IMR-90 (cell line): ENCODE data around the gene SLC23A3. TPM values are rescaled to one million over a fixed set of nuclear protein-coding genes. Genes with fewer than 3 reads are reported as not detected.
A peak's percentile ranks its signal among the peaks of the same experiment; 100 is the strongest.

Source experiments
- ATAC-seq: fragments of 200-7000 bp; cut with Tn5 transposase; 2 replicates; pipeline ENCODE4 v1.9.1; 2020; ENCODE audit warnings: low read depth, mild to moderate bottlenecking, moderate library complexity
- BruUV-seq: library from RNA; stranded (reverse); fragments of 400-500 nt; replicated peaks from 2 replicates; lab custom pipeline; 2021; lab: Mats Ljungman, UMichigan
- CTCF ChIA-PET: fragments of 300-600 bp; formaldehyde crosslinking; extraction: SDS; loops from one replicate; lab custom pipeline; 2021; ENCODE audit warnings: antibody characterized with exemption; lab: Yijun Ruan, JAX
- POLR2A ChIA-PET: fragments of 300-600 bp; sonication (Branson Sonifier 250); formaldehyde crosslinking; loops from one replicate; lab custom pipeline; 2022; ENCODE audit warnings: antibody characterized with exemption; ENCODE audit not compliant: unreplicated experiment; lab: Charles Lee
- DNase-seq: peaks from one replicate; pipeline ENCODE4 v3.0.0; 2013
- H2AFZ ChIP-seq: replicated peaks from 2 replicates; pipeline ENCODE3; 2013; ENCODE audit warnings: low read length, mild to moderate bottlenecking; ENCODE audit not compliant: poor library complexity
- H2AK5ac ChIP-seq: 2 replicates; pipeline ENCODE4 v1.6.1; 2013; ENCODE audit warnings: low read depth, low read length, inconsistent platforms
- H2AK9ac ChIP-seq: replicated peaks from 2 replicates; pipeline ENCODE3; 2013; ENCODE audit warnings: mild to moderate bottlenecking, low read depth, low read length, moderate library complexity; ENCODE audit not compliant: poor library complexity
- H2BK120ac ChIP-seq: 2 replicates; pipeline ENCODE4 v1.6.1; 2013; ENCODE audit warnings: low read depth, low read length, inconsistent platforms
- H2BK15ac ChIP-seq: 3 replicates; pipeline ENCODE4 v1.6.1; 2013; ENCODE audit warnings: low read depth, low read length, inconsistent platforms
- H2BK20ac ChIP-seq: 2 replicates; pipeline ENCODE4 v1.6.1; 2013; ENCODE audit warnings: low read depth, mild to moderate bottlenecking, inconsistent platforms, low read length, moderate library complexity
- H2BK5ac ChIP-seq: 2 replicates; pipeline ENCODE4 v1.6.1; 2013; ENCODE audit warnings: mild to moderate bottlenecking, low read depth, low read length, inconsistent platforms; ENCODE audit not compliant: poor library complexity, severe bottlenecking
- H3K14ac ChIP-seq: replicated peaks from 2 replicates; pipeline ENCODE4 v1.6.1; 2013; ENCODE audit warnings: low read depth, low read length, inconsistent platforms
- H3K18ac ChIP-seq: 2 replicates; pipeline ENCODE4 v1.6.1; 2013; ENCODE audit warnings: low read depth, low read length, control low read depth
- H3K23ac ChIP-seq: 2 replicates; pipeline ENCODE4 v1.6.1; 2013; ENCODE audit warnings: low read depth, low read length, inconsistent platforms
- H3K27ac ChIP-seq: 2 replicates; pipeline ENCODE4 v1.5.1; 2013; ENCODE audit warnings: mild to moderate bottlenecking, control low read depth, low read length; ENCODE audit not compliant: insufficient read depth
- H3K27me3 ChIP-seq: 2 replicates; pipeline ENCODE4 v1.6.1; 2013; ENCODE audit warnings: low read length; ENCODE audit not compliant: control insufficient read depth, insufficient read depth
- H3K36me3 ChIP-seq: 2 replicates; pipeline ENCODE4 v1.6.1; 2013; ENCODE audit warnings: low read length, mixed read lengths; ENCODE audit not compliant: control insufficient read depth, insufficient read depth
- H3K4ac ChIP-seq: 2 replicates; pipeline ENCODE4 v1.6.1; 2013; ENCODE audit warnings: low read depth, low read length, inconsistent platforms
- H3K4me1 ChIP-seq: 2 replicates; pipeline ENCODE4 v1.6.1; 2013; ENCODE audit warnings: low read length, mixed read lengths; ENCODE audit not compliant: control insufficient read depth, insufficient read depth
- H3K4me2 ChIP-seq: 2 replicates; pipeline ENCODE4 v1.6.1; 2013; ENCODE audit warnings: low read depth, mild to moderate bottlenecking, control low read depth, low read length, moderate library complexity
- H3K4me3 ChIP-seq: 2 replicates; pipeline ENCODE4 v1.5.1; 2013; ENCODE audit warnings: low read depth, mild to moderate bottlenecking, control low read depth, low read length, moderate library complexity; ENCODE audit not compliant: insufficient read depth
- H3K56ac ChIP-seq: 2 replicates; pipeline ENCODE4 v1.6.1; 2013; ENCODE audit warnings: low read length, inconsistent platforms; ENCODE audit not compliant: insufficient read depth; ENCODE audit errors: extremely low read depth
- H3K79me1 ChIP-seq, 2 experiments: 2 replicates each; pipeline ENCODE4 v1.6.1; 2013; ENCODE audit warnings: low read length in 2 of 2, inconsistent platforms in 1 of 2, low read depth in 1 of 2
- H3K9ac ChIP-seq: 2 replicates; pipeline ENCODE4 v1.6.1; 2013; ENCODE audit warnings: low read depth, low read length, control low read depth
- H3K9me1 ChIP-seq: 2 replicates; pipeline ENCODE4 v1.6.1; 2013; ENCODE audit warnings: low read length, inconsistent platforms; ENCODE audit not compliant: insufficient read depth
- H3K9me3 ChIP-seq: 2 replicates; pipeline ENCODE4 v1.6.1; 2013; ENCODE audit warnings: low read length; ENCODE audit not compliant: control insufficient read depth, insufficient read depth
- H4K20me1 ChIP-seq: 2 replicates; pipeline ENCODE4 v1.6.1; 2013; ENCODE audit warnings: low read length, inconsistent platforms; ENCODE audit not compliant: insufficient read depth
- H4K5ac ChIP-seq: 2 replicates; pipeline ENCODE4 v1.6.1; 2013; ENCODE audit warnings: mild to moderate bottlenecking, low read depth, low read length, control low read depth
- H4K8ac ChIP-seq, 2 experiments: 2 replicates each; pipeline ENCODE4 v1.6.1; 2013; ENCODE audit warnings: low read depth in 2 of 2, low read length in 2 of 2, control low read depth in 1 of 2, inconsistent platforms in 1 of 2
- H4K91ac ChIP-seq: 2 replicates; pipeline ENCODE4 v1.6.1; 2013; ENCODE audit warnings: low read depth, low read length, inconsistent platforms; ENCODE audit not compliant: insufficient read depth
- BHLHE40 ChIP-seq: fragments of 150-350 bp; IDR thresholded peaks from 2 replicates; pipeline ENCODE4 v1.6.1; 2016; ENCODE audit warnings: mild to moderate bottlenecking, low read depth, low read length
- CEBPB ChIP-seq: IDR thresholded peaks from 2 replicates; pipeline ENCODE4 v1.6.1; 2012; ENCODE audit warnings: low read depth, low read length, improper control_type of control experiment
- CHD1 ChIP-seq: IDR thresholded peaks from 2 replicates; pipeline ENCODE4 v1.6.1; 2012; ENCODE audit warnings: low read depth, low read length, improper control_type of control experiment
- FOS ChIP-seq: fragments of 150-350 bp; IDR thresholded peaks from 2 replicates; pipeline ENCODE4 v1.6.1; 2016; ENCODE audit warnings: low read depth, low read length
- MAFK ChIP-seq: IDR thresholded peaks from 2 replicates; pipeline ENCODE4 v1.6.1; 2012; ENCODE audit warnings: low read depth, low read length, improper control_type of control experiment
- MAZ ChIP-seq: IDR thresholded peaks from 2 replicates; pipeline ENCODE4 v1.6.1; 2012; ENCODE audit warnings: low read depth, mild to moderate bottlenecking, low read length, improper control_type of control experiment, moderate library complexity, borderline replicate concordance
- MXI1 ChIP-seq: IDR thresholded peaks from 2 replicates; pipeline ENCODE4 v1.6.1; 2012; ENCODE audit warnings: low read depth, mild to moderate bottlenecking, low read length, moderate library complexity, borderline replicate concordance
- NFE2L2 ChIP-seq: fragments of 150-350 bp; IDR thresholded peaks from 2 replicates; pipeline ENCODE4 v1.6.1; 2016; ENCODE audit warnings: low read depth, mild to moderate bottlenecking, low read length
- POLR2A ChIP-seq: IDR thresholded peaks from 2 replicates; pipeline ENCODE4 v1.6.1; 2012; ENCODE audit warnings: mild to moderate bottlenecking, low read depth, low read length
- RAD21 ChIP-seq: IDR thresholded peaks from 2 replicates; pipeline ENCODE4 v1.6.1; 2012; ENCODE audit warnings: low read length, improper control_type of control experiment
- RCOR1 ChIP-seq: IDR thresholded peaks from 2 replicates; pipeline ENCODE4 v1.6.1; 2012; ENCODE audit warnings: mild to moderate bottlenecking, low read length, improper control_type of control experiment; ENCODE audit not compliant: insufficient replicate concordance
- RFX5 ChIP-seq: IDR thresholded peaks from 2 replicates; pipeline ENCODE4 v1.8.0; 2012; ENCODE audit warnings: low read depth, mild to moderate bottlenecking, low read length, moderate library complexity
- SMC3 ChIP-seq: fragments of 150-350 bp; IDR thresholded peaks from 2 replicates; pipeline ENCODE4 v1.6.1; 2016; ENCODE audit warnings: low read depth, mild to moderate bottlenecking, antibody characterized with exemption, low read length, moderate library complexity
- WGBS, 2 experiments: methylation state at CpG; one replicate each; pipeline versions ENCODE4 v1.1.5 to v1.1.7; 2013; ENCODE audit warnings: missing lambda C conversion rate in 2 of 2; ENCODE audit not compliant: insufficient read length in 1 of 2; ENCODE audit errors: extremely low coverage in 2 of 2; 5-methylcytosine and 5-hydroxymethylcytosine counted together
- dilution Hi-C: fragments of 300-500 bp; cut with HindIII; formaldehyde crosslinking; loops from one replicate; pipeline ENCODE4 v1.14.3; 2018; ENCODE audit warnings: low sequenced_read_pairs; ENCODE audit not compliant: unreplicated experiment
- in situ Hi-C: fragments of 300-500 bp; cut with MboI; formaldehyde crosslinking; loops from 3 replicates; pipeline ENCODE4 v1.14.3; 2019; ENCODE audit warnings: low sequenced_read_pairs, inconsistent platforms, mixed read lengths
- intact Hi-C: fragments of 100-400 bp; cut with micrococcal nuclease; formaldehyde crosslinking; loops from 2 replicates; pipeline ENCODE4 v1.10.0; 2022
- polyA plus RNA-seq, 3 experiments: library from polyadenylated mRNA; depleted of rRNA; stranded (reverse); fragments of >200 nt; gene quantifications; 2 replicates each; pipeline ENCODE4 v1.2.3, GENCODE V29; 2012; ENCODE audit warnings: low replicate concordance in 1 of 3
- total RNA-seq: library from RNA; depleted of rRNA; stranded (reverse); fragments of >200 nt; gene quantifications from 2 replicates; pipeline ENCODE4 v1.2.3, GENCODE V29; 2012
- TF ChIP-seq, protein P1 (sequence below): fragments of 150-350 bp; IDR thresholded peaks from 2 replicates; pipeline ENCODE4 v1.6.1; 2017; ENCODE audit warnings: mild to moderate bottlenecking, antibody characterized with exemption, low read length, low read depth
- TF ChIP-seq, protein P2 (sequence below): conservative IDR thresholded peaks from 2 replicates; pipeline ENCODE4 v1.5.1; 2012; ENCODE audit warnings: mild to moderate bottlenecking, low read depth, low read length, improper control_type of control experiment
- TF ChIP-seq, protein P3 (sequence below): fragments of 150-350 bp; IDR thresholded peaks from 2 replicates; pipeline ENCODE4 v1.6.1; 2016; ENCODE audit warnings: low read depth, mild to moderate bottlenecking, low read length, moderate library complexity, borderline replicate concordance

SLC23A3 gene
- total and polyA plus RNA-seq, 2 of the 4 experiments (the other 2 are of a cell fraction) = 0.18 to 0.65 TPM

DNA sequence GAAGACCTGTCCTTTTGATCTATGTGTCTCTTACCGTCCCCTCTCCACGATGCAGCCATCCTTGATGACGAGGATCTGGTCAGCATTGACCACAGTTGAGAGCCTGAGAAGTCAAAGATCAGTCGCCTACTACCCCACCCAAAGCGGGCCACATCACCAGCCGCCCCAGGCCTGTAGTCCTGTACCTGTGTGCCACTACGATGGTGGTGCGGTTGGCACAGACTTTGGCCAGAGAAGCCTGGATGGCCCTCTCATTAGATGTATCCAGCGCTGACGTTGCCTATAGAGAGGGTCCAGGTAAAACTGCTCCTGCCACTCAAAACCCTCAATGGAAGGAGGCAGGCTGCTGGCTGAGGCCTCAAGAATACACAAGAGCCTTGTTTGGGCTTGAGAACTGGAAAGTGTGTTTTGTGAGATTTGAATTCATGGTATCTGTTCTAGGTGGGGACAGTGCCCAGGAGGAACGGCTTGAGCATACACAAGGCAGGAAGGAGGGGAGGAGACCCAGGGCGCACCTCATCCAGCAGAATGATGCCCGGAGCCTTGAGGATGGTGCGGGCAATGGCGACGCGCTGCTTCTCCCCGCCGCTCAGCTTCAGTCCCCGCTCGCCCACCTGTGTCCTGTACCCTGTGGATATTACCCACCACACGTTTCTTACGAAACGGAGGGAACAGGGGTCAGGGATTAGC lies 40.5 kb upstream of the SLC23A3 start:
- no peak overlapping the region for H3K4me2 ChIP-seq
- dilution Hi-C loops (no loop called here), intact Hi-C loops (no loop called here), in situ Hi-C loops (no loop called here)
- H3K4me1 ChIP-seq = peaks cover 16% of the 10 kb centered on the region
- ATAC-seq (no peak), DNase-seq (no peak)
- H2AK9ac ChIP-seq = peak overlapping the region; percentile 47
- H2AFZ ChIP-seq = no peak overlapping the region
- peaks cover 13% of the 10 kb centered on the region for H4K20me1 ChIP-seq
- no peak overlapping the region for H2BK120ac ChIP-seq
- H3K27ac ChIP-seq = no peak overlapping the region
- H3K9ac ChIP-seq = no peak overlapping the region
- no peak overlapping the region for H3K23ac ChIP-seq
- H3K9me1 ChIP-seq = peaks cover 8% of the 10 kb centered on the region; the same call in 1 of the 2 replicates
- WGBS, 2 experiments = 100% methylated on average over 6 of the region's 24 CpGs; no CpG with 5 or more reads in 1 of the 2 experiments
- no peak overlapping the region for H4K91ac ChIP-seq
- H3K36me3 ChIP-seq = peaks cover 54% of the 10 kb centered on the region
- TF ChIP-seq BHLHE40 = no peak
- no peak for TF ChIP-seq CHD1
- TF ChIP-seq RAD21 = no peak
- TF ChIP-seq MAFK = no peak
- no peak for TF ChIP-seq POLR2A
- TF ChIP-seq RFX5 = no peak
- no peak for TF ChIP-seq CEBPB
- no peak for TF ChIP-seq SMC3
- no peak for TF ChIP-seq MXI1
- TF ChIP-seq, protein P1, sequence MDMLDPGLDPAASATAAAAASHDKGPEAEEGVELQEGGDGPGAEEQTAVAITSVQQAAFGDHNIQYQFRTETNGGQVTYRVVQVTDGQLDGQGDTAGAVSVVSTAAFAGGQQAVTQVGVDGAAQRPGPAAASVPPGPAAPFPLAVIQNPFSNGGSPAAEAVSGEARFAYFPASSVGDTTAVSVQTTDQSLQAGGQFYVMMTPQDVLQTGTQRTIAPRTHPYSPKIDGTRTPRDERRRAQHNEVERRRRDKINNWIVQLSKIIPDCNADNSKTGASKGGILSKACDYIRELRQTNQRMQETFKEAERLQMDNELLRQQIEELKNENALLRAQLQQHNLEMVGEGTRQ = no peak
- no peak for TF ChIP-seq RCOR1
- TF ChIP-seq NFE2L2 = no peak
- TF ChIP-seq, protein P2, sequence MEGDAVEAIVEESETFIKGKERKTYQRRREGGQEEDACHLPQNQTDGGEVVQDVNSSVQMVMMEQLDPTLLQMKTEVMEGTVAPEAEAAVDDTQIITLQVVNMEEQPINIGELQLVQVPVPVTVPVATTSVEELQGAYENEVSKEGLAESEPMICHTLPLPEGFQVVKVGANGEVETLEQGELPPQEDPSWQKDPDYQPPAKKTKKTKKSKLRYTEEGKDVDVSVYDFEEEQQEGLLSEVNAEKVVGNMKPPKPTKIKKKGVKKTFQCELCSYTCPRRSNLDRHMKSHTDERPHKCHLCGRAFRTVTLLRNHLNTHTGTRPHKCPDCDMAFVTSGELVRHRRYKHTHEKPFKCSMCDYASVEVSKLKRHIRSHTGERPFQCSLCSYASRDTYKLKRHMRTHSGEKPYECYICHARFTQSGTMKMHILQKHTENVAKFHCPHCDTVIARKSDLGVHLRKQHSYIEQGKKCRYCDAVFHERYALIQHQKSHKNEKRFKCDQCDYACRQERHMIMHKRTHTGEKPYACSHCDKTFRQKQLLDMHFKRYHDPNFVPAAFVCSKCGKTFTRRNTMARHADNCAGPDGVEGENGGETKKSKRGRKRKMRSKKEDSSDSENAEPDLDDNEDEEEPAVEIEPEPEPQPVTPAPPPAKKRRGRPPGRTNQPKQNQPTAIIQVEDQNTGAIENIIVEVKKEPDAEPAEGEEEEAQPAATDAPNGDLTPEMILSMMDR = no peak
- TF ChIP-seq, protein P3, sequence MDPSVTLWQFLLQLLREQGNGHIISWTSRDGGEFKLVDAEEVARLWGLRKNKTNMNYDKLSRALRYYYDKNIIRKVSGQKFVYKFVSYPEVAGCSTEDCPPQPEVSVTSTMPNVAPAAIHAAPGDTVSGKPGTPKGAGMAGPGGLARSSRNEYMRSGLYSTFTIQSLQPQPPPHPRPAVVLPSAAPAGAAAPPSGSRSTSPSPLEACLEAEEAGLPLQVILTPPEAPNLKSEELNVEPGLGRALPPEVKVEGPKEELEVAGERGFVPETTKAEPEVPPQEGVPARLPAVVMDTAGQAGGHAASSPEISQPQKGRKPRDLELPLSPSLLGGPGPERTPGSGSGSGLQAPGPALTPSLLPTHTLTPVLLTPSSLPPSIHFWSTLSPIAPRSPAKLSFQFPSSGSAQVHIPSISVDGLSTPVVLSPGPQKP = no peak
- no peak for TF ChIP-seq MAZ
- TF ChIP-seq FOS = no peak
- no peaks in the 10 kb centered on the region for H3K27me3 ChIP-seq
- H2AK5ac ChIP-seq = no peak overlapping the region
- POLR2A ChIA-PET = no interaction called here
- no peak overlapping the region for H4K5ac ChIP-seq
- no peak overlapping the region for H3K56ac ChIP-seq
- H2BK5ac ChIP-seq = no peak overlapping the region
- H4K8ac ChIP-seq = no peak overlapping the region
- CTCF ChIA-PET = no interaction called here
- H3K14ac ChIP-seq = no peak overlapping the region
- H3K4me3 ChIP-seq = no peak overlapping the region
- H3K4ac ChIP-seq = no peak overlapping the region
- no peak overlapping the region for H2BK15ac ChIP-seq
- no peaks in the 10 kb centered on the region for H3K9me3 ChIP-seq
- peaks cover 5 to 29% of the 10 kb centered on the region in 2 experiments; a peak in 3 of 4 replicates for H3K79me1 ChIP-seq
- no peak overlapping the region for H3K18ac ChIP-seq
- no peak overlapping the region for H2BK20ac ChIP-seq
- BruUV-seq = no TSS peak
